Transverse colon (tissue), 4 donors: ENCODE data around the gene OLIG1. TPM values are rescaled to one million over a fixed set of nuclear protein-coding genes. Genes with fewer than 3 reads are reported as not detected.

Source experiments
- DNase-seq: peaks from one replicate; pipeline ENCODE4 v3.0.0-alpha.2; 2019
- H3K27ac ChIP-seq, 4 donors: fragments of 200-600 bp; sonication (generic); 2 replicates each; pipeline ENCODE4 v1.5.1; 2016 to 2018; ENCODE audit warnings: inconsistent platforms in 4 of 4
- H3K27me3 ChIP-seq: fragments of 200-600 bp; sonication (generic); 2 replicates; pipeline ENCODE4 v1.5.1; 2017; ENCODE audit warnings: inconsistent platforms
- H3K36me3 ChIP-seq, 4 donors: fragments of 200-600 bp; sonication (generic); 2 replicates each; pipeline ENCODE4 v1.5.1; 2017 to 2019; ENCODE audit warnings: inconsistent platforms in 4 of 4
- H3K4me1 ChIP-seq, 4 donors: fragments of 200-600 bp; sonication (generic); 2 replicates each; pipeline ENCODE4 v1.5.1; 2017 to 2020; ENCODE audit warnings: inconsistent platforms in 4 of 4
- H3K4me3 ChIP-seq, 4 donors: fragments of 200-600 bp; sonication (generic); 1 replicate in 1 of 4; 2 replicates in 3 of 4; pipeline versions ENCODE4 v1.5.1 to v1.6.1; 2017 to 2019; ENCODE audit warnings: inconsistent platforms in 4 of 4
- H3K9me3 ChIP-seq, 2 donors: fragments of 200-600 bp; sonication (generic); 2 replicates each; pipeline ENCODE4 v1.5.1; 2017 to 2019; ENCODE audit warnings: inconsistent platforms in 2 of 2
- EP300 ChIP-seq: sonication (generic); formaldehyde crosslinking; IDR thresholded peaks from one replicate; pipeline ENCODE4 v1.6.1; 2017; ENCODE audit warnings: antibody characterized with exemption, low read depth
- POLR2A ChIP-seq: fragments of 450-650 bp; IDR thresholded peaks from one replicate; pipeline ENCODE4 v1.6.1; 2016; ENCODE audit warnings: antibody characterized with exemption, mild to moderate bottlenecking, moderate library complexity
- POLR2AphosphoS5 ChIP-seq, 3 donors: sonication (generic); formaldehyde crosslinking; IDR thresholded peaks; one replicate each; pipeline ENCODE4 v1.6.1; 2016; ENCODE audit warnings: antibody characterized with exemption in 3 of 3
- WGBS, 2 donors: methylation state at CpG; one replicate each; pipeline ENCODE4 v1.1.5; 2018; ENCODE audit warnings: low coverage in 1 of 2; 5-methylcytosine and 5-hydroxymethylcytosine counted together
- in situ Hi-C, 4 donors: fragments of 200-750 bp; cut with MboI; loops; one replicate each; pipeline versions ENCODE4 v1.15.0 to v1.15.1; 2017; ENCODE audit warnings: low sequenced_read_pairs in 3 of 4, low pct_ligation_motif_present in 1 of 4, low pct_unique_long_range_greater_than_20kb in 1 of 4
- intact Hi-C: fragments of 100-400 bp; cut with DNase I; formaldehyde crosslinking; loops from one replicate; pipeline ENCODE4 v1.15.1; 2023; ENCODE audit warnings: low total_unique reads
- total RNA-seq, 4 donors: library from RNA; depleted of rRNA; stranded (reverse); fragments of >200 nt; gene quantifications; one replicate each; pipeline ENCODE4 v1.1.0, GENCODE V29; 2016
- TF ChIP-seq, protein P1 (sequence below), 5 experiments: fragments of 200-600 bp in 3 of 5; fragments of 450-650 bp in 2 of 5; sonication (generic) in 3 of 5; IDR thresholded peaks; 1 replicate in 2 of 5; 2 replicates in 3 of 5; pipeline ENCODE4 v1.5.1; 2016 to 2017; ENCODE audit warnings: antibody characterized with exemption in 5 of 5, inconsistent platforms in 3 of 5, mild to moderate bottlenecking in 2 of 5, moderate library complexity in 1 of 5

The OLIG1 gene
- total RNA-seq, 4 donors from 2014 or later, result not detected

GRCh38 chr21:33042812-33043211 lies 27.1 kb upstream of the OLIG1 start:
- TF ChIP-seq POLR2AphosphoS5 (IDR thresholded peaks at IDR 0.05), result no peak
- TF ChIP-seq, protein P1, sequence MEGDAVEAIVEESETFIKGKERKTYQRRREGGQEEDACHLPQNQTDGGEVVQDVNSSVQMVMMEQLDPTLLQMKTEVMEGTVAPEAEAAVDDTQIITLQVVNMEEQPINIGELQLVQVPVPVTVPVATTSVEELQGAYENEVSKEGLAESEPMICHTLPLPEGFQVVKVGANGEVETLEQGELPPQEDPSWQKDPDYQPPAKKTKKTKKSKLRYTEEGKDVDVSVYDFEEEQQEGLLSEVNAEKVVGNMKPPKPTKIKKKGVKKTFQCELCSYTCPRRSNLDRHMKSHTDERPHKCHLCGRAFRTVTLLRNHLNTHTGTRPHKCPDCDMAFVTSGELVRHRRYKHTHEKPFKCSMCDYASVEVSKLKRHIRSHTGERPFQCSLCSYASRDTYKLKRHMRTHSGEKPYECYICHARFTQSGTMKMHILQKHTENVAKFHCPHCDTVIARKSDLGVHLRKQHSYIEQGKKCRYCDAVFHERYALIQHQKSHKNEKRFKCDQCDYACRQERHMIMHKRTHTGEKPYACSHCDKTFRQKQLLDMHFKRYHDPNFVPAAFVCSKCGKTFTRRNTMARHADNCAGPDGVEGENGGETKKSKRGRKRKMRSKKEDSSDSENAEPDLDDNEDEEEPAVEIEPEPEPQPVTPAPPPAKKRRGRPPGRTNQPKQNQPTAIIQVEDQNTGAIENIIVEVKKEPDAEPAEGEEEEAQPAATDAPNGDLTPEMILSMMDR (IDR thresholded peaks at IDR 0.05), result no peak
- no peak for TF ChIP-seq POLR2A
- no peak for TF ChIP-seq EP300
- intact Hi-C loops, result no loop called here

GRCh38 chr21:33046455-33046854 lies 23.5 kb upstream of the OLIG1 start:
- H3K27ac ChIP-seq, result no peak overlapping the region
- H3K4me3 ChIP-seq, result no peak overlapping the region
- intact Hi-C loops, result no loop called here
- H3K36me3 ChIP-seq, result no peaks in the 10 kb centered on the region
- in situ Hi-C loops, result no loop called here
- H3K27me3 ChIP-seq, result peaks cover 39% of the 10 kb centered on the region
- H3K4me1 ChIP-seq, result no peaks in the 10 kb centered on the region
- WGBS, 2 donors, result 57 to 63% methylated on average over 5 to 8 of the region's 8 CpGs
- TF ChIP-seq, protein P1 (IDR thresholded peaks at IDR 0.05), result no peak
- no peak for TF ChIP-seq POLR2A
- TF ChIP-seq EP300, result no peak
- TF ChIP-seq POLR2AphosphoS5 (IDR thresholded peaks at IDR 0.05), result no peak
- H3K9me3 ChIP-seq, result no peaks in the 10 kb centered on the region
- no peak for DNase-seq

More at GRCh38 chr21:33042812-33043211, 27.1 kb upstream of the OLIG1 start:
- no peak overlapping the region for H3K27ac ChIP-seq
- H3K9me3 ChIP-seq, result no peaks in the 10 kb centered on the region
- no peaks in the 10 kb centered on the region for H3K36me3 ChIP-seq
- peaks cover 49% of the 10 kb centered on the region for H3K27me3 ChIP-seq
- in situ Hi-C loops, result no loop called here
- no peak for DNase-seq
- no peaks in the 10 kb centered on the region for H3K4me1 ChIP-seq
- WGBS, 2 donors, result 0 to 55% methylated on average over 1 to 4 of the region's 4 CpGs
- H3K4me3 ChIP-seq, result no peak overlapping the region

DNA sequence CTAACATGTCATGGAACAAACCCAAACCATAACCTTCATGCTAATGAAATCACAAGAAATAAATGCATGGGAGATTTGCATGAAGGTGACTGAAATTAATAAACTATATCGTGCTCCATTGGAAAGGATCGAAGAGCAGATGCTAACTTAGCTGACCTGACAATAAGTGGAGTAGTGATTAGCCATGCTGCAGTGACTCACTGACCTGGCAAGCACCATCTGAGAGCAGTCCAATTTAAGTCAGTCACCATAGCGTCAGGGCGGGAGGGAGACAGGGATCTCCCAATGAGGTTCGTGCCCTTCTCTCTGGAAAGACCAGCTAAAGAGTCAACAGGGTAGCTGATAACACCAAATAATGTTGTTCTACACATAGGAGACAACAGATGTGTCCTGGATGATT lies 22.7 kb upstream of the OLIG1 start:
- Histone ChIP-seq H3K4me1 (no peaks in the 10 kb centered on the region), H3K9me3 (no peaks in the 10 kb centered on the region), H3K4me3 (no peak overlapping the region), H3K27ac (no peak overlapping the region), H3K27me3 (peaks cover 36% of the 10 kb centered on the region), H3K36me3 (no peaks in the 10 kb centered on the region)
- intact Hi-C loops, result no loop called here
- in situ Hi-C loops, result no loop called here
- DNase-seq, result no peak
- TF ChIP-seq POLR2AphosphoS5 (IDR thresholded peaks at IDR 0.05), result no peak
- TF ChIP-seq POLR2A, result no peak
- TF ChIP-seq, protein P1 (IDR thresholded peaks at IDR 0.05), result no peak
- no peak for TF ChIP-seq EP300
- 57 to 64% methylated on average over 2 to 5 of the region's 5 CpGs for WGBS, 2 donors

DNA sequence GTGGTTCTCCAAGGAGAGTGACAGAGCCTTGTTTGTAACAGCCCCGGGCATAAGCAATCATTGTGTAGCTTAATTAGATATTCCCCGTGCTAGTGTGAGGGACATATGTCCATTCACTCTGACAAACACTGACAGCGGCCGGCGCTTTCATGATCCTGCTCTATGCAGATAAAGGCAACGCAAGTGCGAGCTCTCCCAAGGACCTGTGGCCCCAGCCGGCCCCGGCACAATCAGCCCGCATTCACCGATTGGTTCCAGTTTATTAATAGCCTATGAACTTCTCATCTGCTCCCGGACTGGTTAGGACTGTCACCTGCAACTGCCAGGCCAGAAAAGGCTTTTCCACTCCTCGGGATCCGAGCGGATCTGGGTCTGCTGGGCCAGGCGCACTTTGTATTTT lies 18.0 kb upstream of the OLIG1 start:
- no peaks in the 10 kb centered on the region for H3K36me3 ChIP-seq

GRCh38 chr21:33053951-33054350 lies 16.0 kb upstream of the OLIG1 start:
- in situ Hi-C loops (no loop called here), intact Hi-C loops (no loop called here)
- Histone ChIP-seq H3K27me3 (peaks cover 2% of the 10 kb centered on the region), H3K36me3 (no peaks in the 10 kb centered on the region), H3K27ac (no peak overlapping the region), H3K4me1 (no peaks in the 10 kb centered on the region), H3K9me3 (no peaks in the 10 kb centered on the region), H3K4me3 (no peak overlapping the region)
- TF ChIP-seq POLR2AphosphoS5 (IDR thresholded peaks at IDR 0.05) (no peak), EP300 (no peak), POLR2A (no peak)
- TF ChIP-seq, protein P1 (IDR thresholded peaks at IDR 0.05), result no peak
- no peak for DNase-seq

More for the DNA sequence above, 18.0 kb upstream of the OLIG1 start:
- Histone ChIP-seq H3K9me3 (no peaks in the 10 kb centered on the region), H3K27me3 (peaks cover 15% of the 10 kb centered on the region), H3K4me3 (no peak overlapping the region), H3K27ac (no peak overlapping the region), H3K4me1 (no peaks in the 10 kb centered on the region)
- TF ChIP-seq EP300 (no peak), POLR2AphosphoS5 (IDR thresholded peaks at IDR 0.05) (no peak)
- no peak for DNase-seq
- in situ Hi-C loops (no loop called here), intact Hi-C loops (no loop called here)
- WGBS, 2 donors, result 86 to 91% methylated on average over 6 to 16 of the region's 16 CpGs
